GM21529 (cell line): ENCODE data around the gene KRTAP9-8.
"Not testable (repeated sequence)": the region's sequence is repeated elsewhere in the genome, so short reads cannot be mapped to it uniquely, and the experiment has no call there.

Experiments used
- ATAC-seq: cut with Tn5 transposase; IDR thresholded peaks from one replicate; pipeline ENCODE4 v1.9.1; 2021; ENCODE audit not compliant: unreplicated experiment

The KRTAP9-8 gene

GRCh38 chr17:41255381-41256290 is 17.8 kb downstream of the KRTAP9-8 start, which contains the start of gene KRTAP9-9:
KRTAP9-9 (plus strand) TSS chr17:41255384.
- not testable (repeated sequence) for ATAC-seq

DNA sequence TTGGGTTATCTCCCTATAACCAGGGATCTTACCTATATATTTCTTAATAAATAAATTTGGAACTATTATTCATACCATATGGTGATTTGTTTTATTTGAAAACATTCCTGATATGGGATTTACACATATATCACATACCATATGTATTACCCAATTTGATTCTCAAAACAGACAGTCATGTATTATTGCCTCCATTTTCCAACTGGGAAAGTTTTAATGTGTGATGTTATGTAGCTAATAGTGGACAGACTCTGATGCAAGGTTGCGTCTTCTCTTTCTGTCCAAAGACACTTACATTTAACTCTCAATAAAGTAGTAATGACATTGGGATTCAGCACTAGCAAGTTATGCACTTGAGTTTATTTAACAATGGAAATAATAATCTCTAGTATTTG is 18.5 kb downstream of the KRTAP9-8 start:
- no peak for ATAC-seq

GRCh38 chr17:41258406-41258805 is 20.6 kb downstream of the KRTAP9-8 start:
- ATAC-seq: no peak

- ATAC-seq: no peak
These were observed 25.4 kb downstream of the KRTAP9-8 start for GRCh38 chr17:41263212-41263611.

- no peak for ATAC-seq
These were observed 26.8 kb downstream of the KRTAP9-8 start for GRCh38 chr17:41264599-41264998.

GRCh38 chr17:41265078-41265477 is 27.3 kb downstream of the KRTAP9-8 start, which contains the start of gene KRTAP9-6:
KRTAP9-6 (plus strand) TSS chr17:41265378; CDS start chr17:41265378, 0 bp downstream.
- no peak for ATAC-seq

DNA sequence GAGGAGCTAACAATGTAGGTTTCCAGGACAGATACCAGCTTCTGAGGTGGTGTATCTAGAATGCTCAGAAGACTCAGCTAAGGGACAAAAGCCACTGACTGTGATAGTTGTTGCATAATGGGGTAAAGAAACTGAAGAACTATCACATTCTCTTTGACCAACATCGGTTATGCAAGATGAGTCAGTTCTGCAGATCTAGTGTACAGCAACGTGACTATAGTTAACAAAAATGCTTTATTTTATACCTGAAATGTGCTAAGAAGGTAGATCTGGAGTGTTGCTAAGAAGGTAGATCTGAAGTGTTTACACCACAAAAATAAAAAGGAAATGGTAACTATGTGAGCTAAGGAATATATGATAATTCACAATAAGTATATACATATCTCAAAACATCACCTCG is 29.9 kb downstream of the KRTAP9-8 start:
- no peak for ATAC-seq

GRCh38 chr17:41271323-41271722 is 33.5 kb downstream of the KRTAP9-8 start:
- not testable (repeated sequence) for ATAC-seq

- no peak for ATAC-seq
These were observed 34.1 kb downstream of the KRTAP9-8 start for GRCh38 chr17:41271858-41272257.

GRCh38 chr17:41275648-41276190 is 37.9 kb downstream of the KRTAP9-8 start, which contains the start of gene KRTAP9-7:
KRTAP9-7 (plus strand) TSS chr17:41275698; CDS start chr17:41275698, 0 bp downstream.
- not testable (repeated sequence) for ATAC-seq

DNA sequence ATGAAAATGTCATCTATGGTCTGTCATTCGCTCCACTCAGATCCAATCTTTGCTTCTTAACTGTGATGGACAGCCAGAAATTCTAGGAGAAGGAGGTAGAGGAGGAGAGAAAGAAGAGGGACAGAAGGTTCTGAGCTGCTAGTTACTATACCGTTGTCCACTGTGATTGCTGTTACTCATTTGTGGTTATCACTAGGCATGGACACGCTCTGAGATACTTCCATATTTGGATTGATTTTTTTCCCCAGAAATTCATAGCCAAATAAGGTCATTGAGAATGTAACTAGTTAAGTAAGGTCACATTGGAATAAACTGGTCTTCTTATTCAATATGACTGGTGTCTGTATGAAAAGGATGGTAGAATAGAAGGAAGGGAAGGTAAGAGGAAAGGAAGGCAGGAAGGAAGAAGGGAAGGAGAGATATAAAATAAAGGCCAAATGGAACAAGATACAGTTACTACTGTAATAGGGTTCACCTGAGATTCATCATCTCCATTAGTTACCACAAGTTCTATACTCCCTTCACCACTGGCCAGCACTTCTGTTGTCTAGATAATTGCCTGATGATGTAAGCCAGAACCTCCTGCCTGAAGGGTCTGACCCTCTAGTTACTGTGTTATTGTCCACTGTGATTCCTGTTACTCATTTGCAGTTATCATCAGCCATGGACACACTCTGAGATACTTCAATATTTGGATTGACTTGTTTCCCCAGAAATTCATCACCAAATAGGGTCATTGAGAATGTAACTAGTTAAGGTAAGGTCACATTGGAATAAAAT is 40.6 kb downstream of the KRTAP9-8 start:
- ATAC-seq: no peak

DNA sequence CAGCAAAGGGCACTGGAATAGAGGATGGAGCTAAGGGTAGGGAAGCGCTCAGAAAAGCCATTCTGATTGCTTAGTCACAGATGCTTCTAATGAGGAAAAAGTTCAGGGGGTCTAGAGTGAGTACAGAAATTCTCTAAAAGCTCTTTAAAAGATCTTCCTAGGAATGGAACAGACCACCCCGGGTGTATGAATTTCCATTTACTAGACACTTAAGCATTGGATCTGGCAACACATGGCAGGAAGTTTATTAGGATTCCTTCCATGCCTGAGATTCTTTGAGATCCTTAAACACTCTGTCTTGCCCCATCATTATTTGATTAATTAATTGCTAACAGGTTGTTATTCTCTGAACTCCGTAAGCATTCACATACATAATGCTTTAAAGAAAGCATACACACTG is 46.2 kb downstream of the KRTAP9-8 start:
- no peak for ATAC-seq

- no peak for ATAC-seq
These were observed 46.7 kb downstream of the KRTAP9-8 start for GRCh38 chr17:41284546-41284945.

GRCh38 chr17:41287050-41287449 is 49.3 kb downstream of the KRTAP9-8 start:
- no peak for ATAC-seq
